ENCODE data around the gene PTGES3.
"Not testable (repeated sequence)": the region's sequence is repeated elsewhere in the genome, so short reads cannot be mapped to it uniquely, and the experiment has no call there.

The PTGES3 gene

DNA sequence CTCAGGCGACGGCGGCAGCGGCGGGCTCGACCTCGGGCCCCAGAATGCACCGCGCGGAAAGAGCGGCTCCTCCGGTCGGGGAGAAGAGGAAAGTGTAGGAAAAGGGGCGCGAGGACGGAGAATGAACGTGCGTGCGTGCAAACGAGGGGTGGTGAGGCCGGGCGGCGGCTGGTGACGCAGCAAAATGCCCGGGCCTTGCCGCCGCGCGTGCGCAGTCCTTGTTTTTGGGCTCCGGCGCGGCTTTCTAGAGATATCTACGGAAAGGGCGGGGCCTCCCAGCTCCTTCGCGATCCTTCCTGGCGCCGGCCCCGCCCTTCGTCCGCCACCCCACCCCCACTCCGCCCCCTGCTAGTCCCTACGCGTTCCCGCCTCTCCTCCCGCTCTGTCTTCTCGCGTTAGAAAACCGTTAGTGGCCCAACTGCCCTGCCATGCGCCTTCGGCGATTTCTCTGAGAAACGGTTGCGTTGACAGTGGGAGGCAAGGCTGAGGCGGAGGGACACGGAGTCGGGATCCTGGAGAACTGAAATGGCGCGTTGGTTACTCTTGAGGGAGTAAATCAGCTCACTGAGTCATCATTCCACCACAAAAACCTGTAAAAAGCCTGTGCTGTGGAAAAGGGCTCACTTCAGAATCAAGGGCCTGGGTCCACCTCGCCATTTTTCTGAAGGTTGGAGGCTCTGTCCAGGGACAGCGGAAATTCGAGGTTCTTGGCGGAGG is at the start of gene PTGES3:
Gene PTGES3, minus strand, starts transcription at position 156 of the 717 bp plus-strand sequence. CDS start 285 bp downstream, outside the sequence.
- DNase-seq (ENCODE audit: low spot score) (peak; percentile 95), FAIRE-seq (peak; percentile 68)

DNA sequence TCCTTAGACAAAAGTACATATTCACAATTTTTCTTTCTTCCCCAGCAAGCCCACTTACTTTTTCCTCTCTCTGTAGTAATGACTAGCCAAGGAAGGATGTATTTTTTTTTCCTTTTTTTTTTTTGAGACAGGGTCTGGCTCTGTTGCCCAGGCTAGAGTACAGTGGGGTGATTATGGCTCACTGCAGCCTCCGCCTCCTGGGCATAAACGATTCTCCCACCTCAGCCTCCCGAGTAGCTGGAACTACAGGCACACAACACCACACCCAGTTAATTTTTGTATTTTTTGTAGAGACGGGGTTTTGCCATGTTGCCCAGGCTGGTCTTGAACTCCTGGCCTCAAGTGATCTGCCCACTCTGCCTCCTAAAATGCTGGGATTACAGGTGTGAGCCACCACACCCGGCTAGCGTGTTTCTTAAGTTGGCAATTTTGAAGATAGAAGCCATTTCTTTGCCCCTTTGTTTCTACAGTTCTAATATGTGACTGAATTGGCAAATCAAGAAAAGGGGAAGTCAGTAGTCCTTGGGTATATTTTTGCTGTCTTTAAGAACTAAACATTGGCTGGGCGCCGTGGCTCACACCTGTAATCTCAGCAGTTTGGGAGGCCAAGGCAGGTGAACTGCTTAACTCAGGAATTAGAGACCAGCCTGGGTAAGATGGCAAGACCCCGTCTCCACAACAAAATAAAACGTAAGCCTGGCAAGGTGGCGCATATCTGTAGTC is 40.2 kb upstream of the PTGES3 start:
- FAIRE-seq (no peak), DNase-seq (ENCODE audit: low spot score) (no peak)

DNA sequence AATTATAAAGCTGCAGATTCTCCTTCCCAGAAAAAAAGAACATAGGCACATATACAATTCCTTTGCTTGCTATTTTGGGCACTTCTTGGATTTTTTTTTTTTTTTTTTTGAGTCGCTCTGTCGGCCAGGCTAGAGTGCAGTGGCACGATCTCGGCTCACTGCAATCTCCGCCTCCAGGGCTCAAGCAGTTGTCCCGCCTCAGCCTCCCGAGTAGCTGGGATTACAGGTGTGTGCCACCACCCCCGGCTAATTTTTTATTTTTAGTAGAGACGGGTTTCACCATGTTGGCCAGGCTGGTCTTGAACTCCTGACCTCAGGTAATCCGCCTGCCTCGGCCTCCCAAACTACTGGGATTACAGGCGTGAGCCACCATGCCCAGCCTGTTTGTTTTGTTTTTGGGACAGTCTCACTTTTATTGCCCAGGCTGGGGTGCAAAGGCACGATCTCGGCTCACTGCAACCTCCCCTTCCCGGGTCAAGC is 38.2 kb upstream of the PTGES3 start:
- DNase-seq (ENCODE audit: low spot score); FAIRE-seq: not testable (repeated sequence)

- no peak for FAIRE-seq
- no peak for DNase-seq (ENCODE audit: low spot score)
Observed at GRCh38 chr12:56725723-56726102, 37.6 kb upstream of the PTGES3 start.

- DNase-seq (ENCODE audit: low spot score) (peak; percentile 95), FAIRE-seq (peak; percentile 78)
Observed at GRCh38 chr12:56724972-56725722, 37.1 kb upstream of the PTGES3 start, which contains the start of gene NACA. TSS of gene NACA (minus strand) at chr12:56725299. CDS start at chr12:56724521, 778 bp downstream.

GRCh38 chr12:56724701-56724971 is 36.6 kb upstream of the PTGES3 start:
- FAIRE-seq (no peak), DNase-seq (ENCODE audit: low spot score) (no peak)

GRCh38 chr12:56723889-56724700 is 36.0 kb upstream of the PTGES3 start:
- FAIRE-seq (no peak), DNase-seq (ENCODE audit: low spot score) (peak; percentile 24)

DNA sequence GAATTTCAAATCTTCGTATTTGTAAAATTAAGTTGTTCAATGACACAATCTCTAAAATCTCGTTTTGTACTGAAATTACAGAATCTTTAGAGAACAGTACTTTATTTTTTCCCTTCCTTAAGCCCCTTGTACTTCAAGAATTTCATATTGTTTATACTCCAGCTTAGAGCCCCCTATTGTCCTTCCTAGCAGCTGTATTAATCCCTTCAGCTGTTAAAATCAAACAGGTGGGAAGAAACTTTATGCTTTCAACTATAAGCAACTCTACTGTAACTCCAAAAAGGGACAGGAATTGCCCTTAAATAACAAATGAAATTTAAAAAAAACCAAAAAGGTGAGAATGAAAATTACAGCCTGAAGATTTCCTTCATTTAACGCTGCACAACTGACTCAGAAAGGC is 35.3 kb upstream of the PTGES3 start:
- FAIRE-seq (no peak), DNase-seq (ENCODE audit: low spot score) (no peak)

DNA sequence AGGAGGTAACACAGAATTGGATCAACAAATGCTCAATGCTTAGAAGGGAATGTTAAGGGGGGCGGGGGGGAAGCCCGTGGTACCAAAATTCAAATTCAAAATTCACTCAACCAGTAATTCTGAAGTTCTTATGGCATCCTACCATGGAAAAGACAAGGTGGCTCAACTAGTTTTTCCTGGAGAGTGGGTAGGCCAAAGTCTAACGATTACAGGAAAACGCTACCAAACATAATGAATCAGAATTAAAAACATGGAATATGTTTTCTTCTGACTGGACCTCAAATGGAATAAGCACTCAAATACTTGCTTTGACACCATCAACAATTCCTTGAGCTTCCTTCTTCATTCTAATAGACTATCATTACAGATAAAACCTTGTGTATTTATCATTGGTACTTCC is 34.7 kb upstream of the PTGES3 start:
- no peak for FAIRE-seq

DNA sequence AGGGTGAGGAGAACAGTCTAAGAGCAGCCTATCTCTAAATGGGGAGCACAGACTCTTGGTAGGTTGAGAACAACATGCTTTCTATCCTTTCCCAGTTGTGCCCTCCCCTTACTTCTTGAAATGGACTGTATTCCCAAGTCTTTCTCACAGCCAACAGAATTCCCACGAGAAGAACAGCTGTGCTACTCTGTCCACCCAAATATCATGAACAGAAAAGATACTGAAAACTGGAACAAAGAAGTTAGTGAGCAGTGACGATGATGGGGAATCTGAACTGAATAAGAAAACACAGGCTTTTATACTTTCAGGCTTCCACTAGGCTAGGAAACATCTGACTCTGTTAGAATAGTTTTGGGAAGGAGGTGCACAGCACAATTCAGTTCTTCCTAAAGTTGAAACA is 33.6 kb upstream of the PTGES3 start:
- no peak for FAIRE-seq

More for the DNA sequence above, 34.7 kb upstream of the PTGES3 start:
- no peak for DNase-seq (ENCODE audit: low spot score)

GRCh38 chr12:56721216-56721615 is 33.1 kb upstream of the PTGES3 start:
- DNase-seq (ENCODE audit: low spot score): no peak

More for the DNA sequence above, 33.6 kb upstream of the PTGES3 start:
- no peak for DNase-seq (ENCODE audit: low spot score)

DNA sequence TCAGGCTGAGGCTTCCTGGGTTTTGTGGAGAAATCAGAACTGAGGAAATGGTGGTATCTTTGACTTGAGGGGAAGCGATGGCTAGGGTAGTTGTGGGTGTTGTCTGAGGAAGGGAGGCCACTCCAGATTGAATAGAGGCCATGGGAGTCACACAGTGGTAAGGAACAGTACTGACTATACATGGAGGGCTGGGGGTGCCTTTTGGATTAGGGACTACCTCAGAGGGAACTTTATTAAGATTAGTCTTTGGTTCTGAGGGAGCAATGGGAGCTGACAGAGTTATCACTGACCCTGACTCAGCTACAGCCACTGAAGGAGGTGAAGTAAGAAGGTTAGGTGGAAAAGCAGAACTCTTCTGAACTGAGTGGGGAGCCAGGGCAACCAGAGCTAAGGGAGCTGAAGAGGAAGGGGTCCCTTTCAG is 32.7 kb upstream of the PTGES3 start:
- no peak for FAIRE-seq
- no peak for DNase-seq (ENCODE audit: low spot score)

More at GRCh38 chr12:56721216-56721615, 33.1 kb upstream of the PTGES3 start:
- no peak for FAIRE-seq

- FAIRE-seq: no peak
Observed at GRCh38 chr12:56719056-56719455, 31.0 kb upstream of the PTGES3 start.

GRCh38 chr12:56718636-56719035 is 30.6 kb upstream of the PTGES3 start:
- no peak for FAIRE-seq
- no peak for DNase-seq (ENCODE audit: low spot score)

More at GRCh38 chr12:56719056-56719455, 31.0 kb upstream of the PTGES3 start:
- no peak for DNase-seq (ENCODE audit: low spot score)

DNA sequence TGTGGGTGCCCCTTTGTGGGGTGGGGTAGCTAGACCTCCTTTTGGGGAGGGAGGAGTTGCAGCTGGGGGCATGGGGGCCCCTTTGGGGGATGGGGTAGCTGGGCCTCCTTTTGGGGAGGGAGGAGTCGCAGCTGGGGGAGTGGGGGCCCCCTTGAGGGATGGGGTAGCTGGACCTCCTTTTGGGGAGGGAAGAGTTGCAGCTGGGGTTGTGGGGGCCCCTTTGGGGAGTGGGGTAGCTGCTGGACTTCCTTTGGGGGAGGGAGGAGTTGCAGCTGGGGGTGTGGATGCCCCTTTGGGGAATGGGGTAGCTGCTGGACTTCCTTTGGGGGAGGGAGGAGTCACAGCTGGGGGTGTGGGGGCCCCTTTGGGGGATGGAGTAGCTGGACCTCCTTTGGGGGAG is 30.1 kb upstream of the PTGES3 start:
- no peak for DNase-seq (ENCODE audit: low spot score)

DNA sequence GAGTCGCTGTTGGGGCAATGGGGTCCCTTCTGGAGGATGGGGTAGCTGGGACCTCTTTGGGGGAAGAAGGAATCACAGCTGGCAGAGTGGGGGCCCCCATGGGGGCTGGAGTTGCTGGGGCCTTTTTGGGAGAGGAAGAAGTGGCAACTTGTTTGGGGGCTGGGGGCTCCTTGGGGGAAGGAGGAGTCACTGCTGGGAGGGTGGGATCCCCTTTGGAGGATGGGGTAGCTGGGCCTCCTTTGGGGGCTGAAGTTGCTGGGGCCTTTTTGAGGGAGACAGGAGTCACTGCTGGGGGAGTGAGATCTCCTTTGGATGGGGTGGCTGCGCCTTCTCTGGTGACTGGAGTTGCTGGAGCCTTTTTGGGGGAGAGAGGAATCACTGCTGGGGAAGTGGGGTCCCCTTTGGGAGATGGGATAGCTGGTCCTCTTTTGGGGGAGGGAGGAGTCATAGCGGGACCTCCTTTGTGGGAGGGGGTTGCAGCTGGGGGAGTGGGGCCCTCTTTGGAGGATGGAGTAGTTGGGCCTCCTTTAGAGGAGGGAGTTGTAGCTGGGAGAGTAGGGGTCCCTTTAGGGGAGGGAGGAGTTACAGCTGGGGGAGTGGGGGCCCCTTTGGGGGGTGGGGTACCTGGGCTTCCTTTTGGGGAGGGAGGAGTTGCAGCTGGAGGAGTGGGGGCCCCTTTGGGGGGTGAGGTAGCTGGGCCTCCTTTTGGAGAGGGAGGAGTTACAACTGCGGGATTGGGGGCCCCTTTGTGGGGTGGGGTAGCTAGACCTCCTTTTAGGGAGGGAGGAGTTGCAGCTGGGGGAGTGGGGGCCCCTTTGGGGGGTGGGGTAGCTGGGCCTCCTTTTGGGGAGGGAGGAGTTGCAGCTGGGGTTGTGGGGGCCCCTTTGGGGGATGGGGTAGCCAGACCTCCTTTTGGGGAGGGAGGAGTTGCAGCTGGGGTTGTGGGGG is 29.1 kb upstream of the PTGES3 start:
- DNase-seq (ENCODE audit: low spot score) (no peak), FAIRE-seq (no peak)

More for the DNA sequence above, 30.1 kb upstream of the PTGES3 start:
- no peak for FAIRE-seq

DNA sequence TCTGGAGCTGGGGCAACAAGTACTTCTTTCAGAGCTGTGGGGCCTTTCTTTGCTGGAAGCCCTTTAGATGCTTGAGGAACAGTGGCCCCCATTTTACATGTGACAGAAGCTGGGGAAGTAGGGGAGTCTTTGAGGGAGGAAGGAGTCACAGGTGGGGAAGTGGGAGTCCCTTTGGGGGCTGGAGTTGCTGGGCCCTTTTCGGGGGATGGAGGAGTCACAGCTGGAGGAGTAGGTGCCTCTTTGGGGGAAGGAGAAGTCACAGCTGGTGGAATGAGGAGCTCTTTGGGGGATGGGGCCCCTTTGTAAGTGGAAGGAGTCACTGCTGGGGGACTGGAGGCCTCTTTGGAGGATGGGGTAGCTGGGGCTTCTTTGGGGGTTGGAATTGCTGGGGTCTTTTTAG is 28.4 kb upstream of the PTGES3 start:
- no peak for DNase-seq (ENCODE audit: low spot score)
- FAIRE-seq: no peak

GRCh38 chr12:56715798-56716197 is 27.7 kb upstream of the PTGES3 start:
- FAIRE-seq (no peak), DNase-seq (ENCODE audit: low spot score) (no peak)

DNA sequence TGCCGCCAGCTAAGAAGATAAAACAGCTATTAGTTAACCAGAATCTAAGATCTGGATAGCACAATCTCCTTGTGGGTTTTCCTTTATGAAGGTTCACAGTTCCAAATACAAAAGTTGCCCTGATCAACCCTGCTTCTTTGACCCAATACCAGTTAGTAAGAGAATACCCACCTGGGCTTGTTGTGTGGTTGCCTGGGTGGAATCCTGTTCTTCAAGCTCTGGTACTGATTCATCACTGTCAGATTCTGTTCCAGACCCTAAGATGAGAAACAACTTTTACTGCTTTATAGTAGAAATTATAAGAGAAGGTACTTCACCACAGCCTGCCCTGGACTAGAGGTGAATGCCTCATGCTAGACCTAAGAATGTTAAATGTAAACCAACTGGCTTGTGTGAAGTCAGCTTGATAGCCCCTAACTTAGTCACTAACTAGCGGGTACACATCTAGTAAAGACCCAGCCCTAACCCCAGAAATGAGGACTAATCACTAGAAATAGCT is 26.4 kb upstream of the PTGES3 start:
- DNase-seq (ENCODE audit: low spot score): no peak
- no peak for FAIRE-seq

GRCh38 chr12:56713345-56713744 is 25.3 kb upstream of the PTGES3 start:
- no peak for DNase-seq (ENCODE audit: low spot score)

More at GRCh38 chr12:56713345-56713744, 25.3 kb upstream of the PTGES3 start:
- FAIRE-seq: no peak
